Measurements from ENCODE around the gene CARMIL1.

DNA sequence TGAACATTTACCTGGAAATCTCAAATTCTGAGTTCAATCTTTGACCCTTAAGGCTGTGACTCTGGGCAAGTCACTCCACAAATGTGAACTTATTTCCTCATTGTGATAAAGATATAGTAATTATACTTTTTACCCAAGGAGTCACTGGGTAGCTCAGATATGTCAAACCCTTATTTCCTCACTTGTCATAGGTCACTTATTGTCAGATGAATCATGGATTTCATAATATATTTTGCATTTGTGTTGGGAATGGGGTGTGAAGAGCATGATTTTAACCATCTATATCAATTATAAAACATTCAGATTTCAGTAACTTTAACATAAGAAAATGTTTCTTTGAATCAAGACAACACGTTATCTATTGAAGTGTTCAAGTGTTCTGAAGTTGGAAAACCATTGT is 3.7 kb upstream of the CARMIL1 start:
- TF ChIP-seq CTCF (IDR thresholded peaks at IDR 0.05) (no peak), POLR2A (IDR thresholded peaks at IDR 0.05) (no peak)

All from breast epithelium (tissue), 3 donors.